GM10248 (cell line): Measurements from ENCODE around the gene CDH23.

Source experiments
- CTCF ChIA-PET: fragments of 300-600 bp; sonication (Branson Sonifier 250); formaldehyde crosslinking; extraction: SDS; loops from one replicate; lab custom pipeline; 2021; ENCODE audit warnings: antibody characterized with exemption; lab: Yijun Ruan, JAX
- POLR2A ChIA-PET: fragments of 350-650 bp; sonication (Branson Sonifier 250); formaldehyde crosslinking; extraction: SDS; loops from one replicate; lab custom pipeline; 2020; ENCODE audit warnings: antibody characterized with exemption; lab: Yijun Ruan, JAX
- DNase-seq: peaks from one replicate; pipeline ENCODE4 v3.0.0; 2012; ENCODE audit errors: extremely low spot score
- CTCF ChIP-seq: IDR thresholded peaks from 2 replicates; pipeline ENCODE4 v1.5.1; 2012; ENCODE audit warnings: mild to moderate bottlenecking, low read depth; ENCODE audit errors: extremely low read depth, missing control alignments, control extremely low read depth

CDH23 gene

GRCh38 chr10:71845410-71846405, 449.0 kb downstream of the CDH23 start:
- DNase-seq: no peak
- ChIA-PET CTCF (interaction anchor here (1.1 to 6.7 kb wide), 4 partner anchors 8 to 203 kb away, joined by 5 to 48 read pairs (median 12); no protein-coding TSS in a partner anchor), POLR2A (no interaction called here)
- TF ChIP-seq CTCF: no peak

- TF ChIP-seq CTCF: no peak
- no peak for DNase-seq
- ChIA-PET POLR2A (no interaction called here), CTCF (interaction anchor here (2.2 to 6.7 kb wide), 3 partner anchors 9 to 201 kb away, joined by 5 to 48 read pairs (median 17); no protein-coding TSS in a partner anchor)
Observed at GRCh38 chr10:71846816-71847215, 450.1 kb downstream of the CDH23 start.

- no peak for DNase-seq
- ChIA-PET POLR2A (no interaction called here), CTCF (interaction anchor here (2.2 to 6.7 kb wide), 3 partner anchors 9 to 201 kb away, joined by 5 to 48 read pairs (median 17); no protein-coding TSS in a partner anchor)
- TF ChIP-seq CTCF: no peak
Observed at GRCh38 chr10:71847418-71847817, 450.7 kb downstream of the CDH23 start.

- POLR2A ChIA-PET: interaction anchor here (0.6 to 1.2 kb wide), 3 partner anchors 8 to 13 kb away, joined by 4 to 8 read pairs (median 5); no protein-coding TSS in a partner anchor
- CTCF ChIA-PET: interaction anchor here (1.2 to 6.7 kb wide), 2 partner anchors 11 to 12 kb away, joined by 3 to 48 read pairs; no protein-coding TSS in a partner anchor
- TF ChIP-seq CTCF: no peak
- DNase-seq: no peak
Observed at GRCh38 chr10:71848325-71849275, 451.9 kb downstream of the CDH23 start.

- POLR2A ChIA-PET: interaction anchor here (0.6 to 2.3 kb wide), 6 partner anchors 9 to 13 kb away, joined by 4 to 25 read pairs (median 6); no protein-coding TSS in a partner anchor
- no peak for DNase-seq
- no peak for TF ChIP-seq CTCF
- CTCF ChIA-PET: interaction anchor here (1.2 to 6.7 kb wide), 3 partner anchors 11 to 19 kb away, joined by 3 to 48 read pairs (median 3); no protein-coding TSS in a partner anchor
Observed at GRCh38 chr10:71849461-71849908, 452.8 kb downstream of the CDH23 start.
